Neural progenitor cell (in vitro differentiated cells): Measurements from ENCODE around the gene PTPRJ.

ENCODE experiments used
- CTCF ChIP-seq: fragments of 200-600 bp; sonication (generic); IDR thresholded peaks from 2 replicates; pipeline ENCODE4 v1.5.1; 2017; ENCODE audit warnings: antibody characterized with exemption, mild to moderate bottlenecking
- EZH2phosphoT487 ChIP-seq: fragments of 200-600 bp; sonication (generic); IDR thresholded peaks from 2 replicates; pipeline ENCODE4 v1.6.1; 2017; ENCODE audit warnings: antibody characterized with exemption

DNA sequence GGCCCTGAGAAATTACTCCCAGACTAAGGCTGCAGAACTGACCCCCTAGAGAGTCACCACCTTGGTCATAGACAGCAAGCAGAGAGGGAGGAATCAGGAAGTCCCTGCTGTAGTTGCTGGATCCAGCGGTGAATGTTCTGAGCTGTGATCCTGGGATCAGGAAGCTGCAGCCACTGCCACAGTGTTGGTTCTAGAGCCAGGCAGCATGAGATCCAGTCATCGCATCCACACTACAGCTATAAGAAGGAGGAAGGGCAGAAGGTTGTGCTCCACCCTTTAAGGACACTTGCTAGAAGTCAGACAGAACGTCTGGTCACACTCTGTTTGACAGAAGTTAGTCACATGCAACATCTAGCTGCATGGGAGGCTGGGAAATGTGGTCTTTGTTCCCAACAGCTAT is 131.5 kb downstream of the PTPRJ start:
- no peak for TF ChIP-seq EZH2phosphoT487
- no peak for TF ChIP-seq CTCF
